ENCODE measurements around the gene CNOT3.

CNOT3 gene

DNA sequence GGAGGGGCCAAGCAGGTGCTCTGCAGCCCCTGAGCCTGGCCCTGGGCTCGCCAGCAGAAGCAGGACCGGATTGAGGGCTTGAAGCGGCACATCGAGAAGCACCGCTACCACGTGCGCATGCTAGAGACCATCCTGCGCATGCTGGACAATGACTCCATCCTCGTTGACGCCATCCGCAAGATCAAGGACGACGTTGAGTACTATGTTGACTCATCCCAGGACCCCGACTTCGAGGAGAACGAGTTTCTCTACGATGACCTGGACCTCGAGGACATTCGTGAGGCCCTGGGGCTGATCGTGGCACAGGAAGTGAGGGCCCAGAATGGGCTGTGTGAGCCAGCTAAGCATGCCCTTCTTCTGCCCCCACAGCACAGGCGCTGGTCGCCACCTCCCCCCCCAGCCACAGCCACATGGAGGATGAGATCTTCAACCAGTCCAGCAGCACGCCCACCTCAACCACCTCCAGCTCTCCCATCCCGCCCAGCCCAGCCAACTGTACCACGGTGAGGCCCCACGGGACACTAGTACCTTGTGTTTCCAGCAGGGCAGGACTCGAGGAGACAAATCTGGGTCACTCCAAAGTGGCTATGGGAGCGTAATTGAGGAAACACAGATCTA, 8.1 kb downstream of the CNOT3 start:
- no peak overlapping the region for H3K4me3 ChIP-seq (ENCODE audit: low read depth, low read length)
- no peak for DNase-seq (ENCODE audit: low read depth)
- no peak for TF ChIP-seq POLR2A (IDR thresholded peaks at IDR 0.05; ENCODE audit: extremely low read depth, insufficient read length)
- TF ChIP-seq, protein P1, sequence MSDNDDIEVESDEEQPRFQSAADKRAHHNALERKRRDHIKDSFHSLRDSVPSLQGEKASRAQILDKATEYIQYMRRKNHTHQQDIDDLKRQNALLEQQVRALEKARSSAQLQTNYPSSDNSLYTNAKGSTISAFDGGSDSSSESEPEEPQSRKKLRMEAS (IDR thresholded peaks at IDR 0.05; ENCODE audit: low read depth, low read length) = no peak
- TF ChIP-seq MYC (IDR thresholded peaks at IDR 0.05; ENCODE audit: low read depth, low read length) = no peak
- TF ChIP-seq, protein P2, sequence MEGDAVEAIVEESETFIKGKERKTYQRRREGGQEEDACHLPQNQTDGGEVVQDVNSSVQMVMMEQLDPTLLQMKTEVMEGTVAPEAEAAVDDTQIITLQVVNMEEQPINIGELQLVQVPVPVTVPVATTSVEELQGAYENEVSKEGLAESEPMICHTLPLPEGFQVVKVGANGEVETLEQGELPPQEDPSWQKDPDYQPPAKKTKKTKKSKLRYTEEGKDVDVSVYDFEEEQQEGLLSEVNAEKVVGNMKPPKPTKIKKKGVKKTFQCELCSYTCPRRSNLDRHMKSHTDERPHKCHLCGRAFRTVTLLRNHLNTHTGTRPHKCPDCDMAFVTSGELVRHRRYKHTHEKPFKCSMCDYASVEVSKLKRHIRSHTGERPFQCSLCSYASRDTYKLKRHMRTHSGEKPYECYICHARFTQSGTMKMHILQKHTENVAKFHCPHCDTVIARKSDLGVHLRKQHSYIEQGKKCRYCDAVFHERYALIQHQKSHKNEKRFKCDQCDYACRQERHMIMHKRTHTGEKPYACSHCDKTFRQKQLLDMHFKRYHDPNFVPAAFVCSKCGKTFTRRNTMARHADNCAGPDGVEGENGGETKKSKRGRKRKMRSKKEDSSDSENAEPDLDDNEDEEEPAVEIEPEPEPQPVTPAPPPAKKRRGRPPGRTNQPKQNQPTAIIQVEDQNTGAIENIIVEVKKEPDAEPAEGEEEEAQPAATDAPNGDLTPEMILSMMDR (IDR thresholded peaks at IDR 0.05; ENCODE audit: low read depth, low read length) = no peak

DNA sequence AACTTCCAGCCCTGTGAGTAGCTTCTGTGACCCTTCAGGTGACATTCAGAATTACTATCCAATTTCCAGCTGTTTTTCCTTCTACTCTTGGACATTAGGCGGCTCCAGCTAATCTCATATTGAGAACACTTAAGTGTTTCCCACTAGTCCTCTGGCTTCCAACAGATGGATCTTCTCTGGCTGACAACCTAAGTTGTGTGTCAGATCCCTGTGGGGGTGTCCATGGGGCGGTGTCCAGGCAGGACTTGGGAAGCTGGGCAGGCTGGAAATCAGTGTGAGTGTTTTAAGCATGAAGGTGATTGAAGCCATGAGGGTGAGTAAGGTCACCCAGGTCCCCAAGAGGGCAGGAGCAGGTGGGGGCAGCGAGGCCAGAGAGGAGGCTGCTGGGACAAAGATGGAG, 10.1 kb downstream of the CNOT3 start:
- TF ChIP-seq, protein P1 (IDR thresholded peaks at IDR 0.05; ENCODE audit: low read depth, low read length) = no peak
- TF ChIP-seq MYC (IDR thresholded peaks at IDR 0.05; ENCODE audit: low read depth, low read length) = no peak
- TF ChIP-seq, protein P2 (IDR thresholded peaks at IDR 0.05; ENCODE audit: low read depth, low read length) = no peak
- no peak for TF ChIP-seq POLR2A (IDR thresholded peaks at IDR 0.05; ENCODE audit: extremely low read depth, insufficient read length)
- no peak overlapping the region for H3K4me3 ChIP-seq (ENCODE audit: low read depth, low read length)
- DNase-seq (ENCODE audit: low read depth) = no peak

DNA sequence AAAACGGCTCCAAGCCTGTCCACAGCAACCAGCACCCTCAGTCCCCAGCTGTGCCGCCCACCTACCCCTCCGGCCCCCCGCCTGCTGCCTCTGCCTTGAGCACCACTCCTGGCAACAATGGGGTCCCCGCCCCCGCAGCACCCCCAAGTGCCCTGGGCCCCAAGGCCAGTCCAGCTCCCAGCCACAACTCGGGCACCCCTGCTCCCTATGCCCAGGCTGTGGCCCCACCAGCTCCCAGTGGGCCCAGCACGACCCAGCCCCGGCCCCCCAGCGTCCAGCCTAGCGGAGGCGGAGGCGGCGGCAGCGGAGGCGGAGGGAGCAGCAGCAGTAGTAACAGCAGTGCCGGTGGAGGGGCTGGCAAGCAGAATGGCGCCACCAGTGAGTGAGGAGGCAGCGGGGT, 10.6 kb downstream of the CNOT3 start:
- TF ChIP-seq MYC (IDR thresholded peaks at IDR 0.05; ENCODE audit: low read depth, low read length) = no peak
- TF ChIP-seq, protein P2 (IDR thresholded peaks at IDR 0.05; ENCODE audit: low read depth, low read length) = no peak
- no peak for TF ChIP-seq POLR2A (IDR thresholded peaks at IDR 0.05; ENCODE audit: extremely low read depth, insufficient read length)
- no peak overlapping the region for H3K4me3 ChIP-seq (ENCODE audit: low read depth, low read length)
- DNase-seq (ENCODE audit: low read depth) = no peak

DNA sequence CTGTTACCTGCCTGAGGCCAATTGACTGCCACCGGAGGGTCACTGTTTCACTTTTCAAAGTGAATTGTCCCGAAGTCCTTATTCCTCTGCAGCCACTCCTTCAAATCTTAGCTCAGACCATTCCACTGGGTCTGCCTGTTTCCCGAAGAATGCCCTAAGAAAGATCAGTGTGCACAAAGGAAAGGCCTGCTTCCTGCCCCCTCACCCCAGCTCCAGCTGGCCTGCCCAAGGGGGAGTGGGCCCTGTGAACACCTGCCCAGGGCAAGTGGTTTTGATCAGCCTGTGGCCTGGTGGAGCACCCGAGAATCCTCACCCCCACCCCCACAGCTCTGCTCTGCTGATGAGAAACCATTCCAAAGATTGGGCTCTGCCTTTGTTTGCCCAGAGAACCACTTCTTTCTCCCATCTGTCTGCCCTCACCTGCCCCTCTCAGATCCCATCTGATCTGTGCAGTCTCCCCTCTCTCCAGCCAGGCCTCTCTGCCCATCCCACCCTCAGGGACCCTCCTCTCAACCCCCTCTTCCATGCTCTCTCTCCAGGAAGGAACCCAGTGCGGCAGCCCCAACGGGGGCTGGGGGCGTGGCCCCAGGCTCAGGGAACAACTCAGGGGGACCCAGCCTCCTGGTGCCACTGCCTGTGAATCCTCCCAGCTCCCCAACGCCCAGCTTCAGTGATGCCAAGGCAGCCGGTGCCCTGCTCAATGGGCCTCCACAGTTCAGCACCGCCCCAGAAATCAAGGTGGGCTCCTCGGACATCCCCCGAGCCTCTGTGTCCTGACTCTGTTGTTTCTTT, 11.7 kb downstream of the CNOT3 start:
- TF ChIP-seq POLR2A (IDR thresholded peaks at IDR 0.05; ENCODE audit: extremely low read depth, insufficient read length) = no peak
- TF ChIP-seq, protein P1 (IDR thresholded peaks at IDR 0.05; ENCODE audit: low read depth, low read length) = no peak
- DNase-seq (ENCODE audit: low read depth) = no peak
- no peak overlapping the region for H3K4me3 ChIP-seq (ENCODE audit: low read depth, low read length)

DNA sequence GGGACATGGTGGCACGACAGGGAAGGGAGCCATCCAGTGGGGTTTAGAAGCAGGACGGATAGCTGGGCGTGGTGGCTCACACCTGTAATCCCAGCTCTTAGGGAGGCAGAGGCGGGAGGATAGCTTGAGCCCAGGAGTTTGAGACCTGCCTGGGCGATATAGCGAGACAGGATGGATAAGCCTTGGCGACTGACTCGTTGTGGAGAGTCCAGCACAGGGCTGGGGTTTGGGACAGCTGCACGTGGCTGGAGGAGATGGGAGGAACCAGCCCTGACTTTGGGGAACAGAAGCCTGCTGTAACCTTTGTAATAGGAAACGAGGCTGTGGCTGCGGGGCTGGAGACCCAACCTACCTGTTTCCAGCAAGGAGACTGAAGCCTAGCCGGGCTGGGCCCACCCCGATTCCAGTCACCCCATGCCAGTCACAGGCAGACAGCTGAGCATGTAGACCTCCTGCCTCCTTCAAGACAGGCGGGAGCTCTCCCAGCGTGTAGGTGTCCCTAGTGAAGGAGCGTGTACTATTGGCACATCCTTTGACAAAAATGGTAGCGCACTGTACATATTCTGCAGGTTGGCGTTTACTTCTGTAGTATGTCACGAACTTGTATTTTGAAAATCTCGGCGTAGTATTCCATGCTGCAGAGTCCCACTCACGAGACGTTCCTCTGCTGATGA, 13.9 kb downstream of the CNOT3 start:
- no peak overlapping the region for H3K4me3 ChIP-seq (ENCODE audit: low read depth, low read length)
- DNase-seq (ENCODE audit: low read depth) = no peak
- TF ChIP-seq POLR2A (IDR thresholded peaks at IDR 0.05; ENCODE audit: extremely low read depth, insufficient read length) (no peak), MYC (IDR thresholded peaks at IDR 0.05; ENCODE audit: low read depth, low read length) (no peak)
- TF ChIP-seq, protein P1 (IDR thresholded peaks at IDR 0.05; ENCODE audit: low read depth, low read length) = no peak
- TF ChIP-seq, protein P2 (IDR thresholded peaks at IDR 0.05; ENCODE audit: low read depth, low read length) = no peak

DNA sequence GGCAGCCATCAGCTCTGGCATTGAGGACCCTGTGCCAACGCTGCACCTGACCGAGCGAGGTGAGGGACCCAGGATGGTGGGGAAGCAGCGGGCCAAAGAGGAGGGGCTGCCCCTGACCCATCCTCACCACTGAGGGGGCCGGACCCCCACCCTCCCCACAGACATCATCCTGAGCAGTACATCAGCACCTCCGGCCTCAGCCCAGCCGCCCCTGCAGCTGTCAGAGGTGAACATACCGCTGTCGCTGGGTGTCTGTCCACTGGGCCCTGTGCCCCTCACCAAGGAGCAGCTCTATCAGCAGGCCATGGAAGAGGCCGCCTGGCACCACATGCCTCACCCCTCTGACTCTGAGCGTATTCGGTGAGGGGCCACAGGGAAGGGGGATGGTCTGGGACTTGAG, 14.7 kb downstream of the CNOT3 start:
- no peak for DNase-seq (ENCODE audit: low read depth)
- H3K4me3 ChIP-seq (ENCODE audit: low read depth, low read length) = no peak overlapping the region
- TF ChIP-seq, protein P1 (IDR thresholded peaks at IDR 0.05; ENCODE audit: low read depth, low read length) = no peak
- no peak for TF ChIP-seq MYC (IDR thresholded peaks at IDR 0.05; ENCODE audit: low read depth, low read length)
- no peak for TF ChIP-seq POLR2A (IDR thresholded peaks at IDR 0.05; ENCODE audit: extremely low read depth, insufficient read length)
- TF ChIP-seq, protein P2 (IDR thresholded peaks at IDR 0.05; ENCODE audit: low read depth, low read length) = no peak
